VCaP (cell line): ENCODE results near the gene STOX2.

ENCODE experiments used
- H3K27ac ChIP-seq: fragments of 450-650 bp; 2 replicates; pipeline ENCODE4 v1.5.1; 2017
- CTCF ChIP-seq: fragments of 450-650 bp; conservative IDR thresholded peaks from 2 replicates; pipeline ENCODE4 v1.5.1; 2017; ENCODE audit warnings: mild to moderate bottlenecking, moderate library complexity

The STOX2 gene

DNA sequence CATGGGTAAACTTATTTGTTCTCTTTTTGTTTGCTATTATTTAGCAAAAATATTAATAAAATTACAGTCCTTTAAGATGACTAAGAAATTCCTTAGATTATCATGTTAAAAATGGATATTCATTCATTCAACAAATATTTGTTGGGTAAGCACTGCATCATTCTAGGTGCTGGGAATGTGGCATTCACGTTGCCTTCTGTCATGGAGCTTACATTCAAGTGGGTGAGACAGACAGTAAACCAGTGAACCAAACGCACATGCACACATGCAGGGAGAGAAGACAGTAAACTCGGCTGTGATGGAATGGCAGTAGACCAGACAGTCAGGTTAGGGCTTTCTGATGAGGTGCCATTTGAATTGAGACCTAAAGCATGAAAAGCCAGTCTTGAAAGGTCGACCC is 91.8 kb downstream of the STOX2 start:
- H3K27ac ChIP-seq, result no peak overlapping the region
- no peak for TF ChIP-seq CTCF

GRCh38 chr4:183999435-183999834 is 94.3 kb downstream of the STOX2 start:
- H3K27ac ChIP-seq, result no peak overlapping the region
- no peak for TF ChIP-seq CTCF

DNA sequence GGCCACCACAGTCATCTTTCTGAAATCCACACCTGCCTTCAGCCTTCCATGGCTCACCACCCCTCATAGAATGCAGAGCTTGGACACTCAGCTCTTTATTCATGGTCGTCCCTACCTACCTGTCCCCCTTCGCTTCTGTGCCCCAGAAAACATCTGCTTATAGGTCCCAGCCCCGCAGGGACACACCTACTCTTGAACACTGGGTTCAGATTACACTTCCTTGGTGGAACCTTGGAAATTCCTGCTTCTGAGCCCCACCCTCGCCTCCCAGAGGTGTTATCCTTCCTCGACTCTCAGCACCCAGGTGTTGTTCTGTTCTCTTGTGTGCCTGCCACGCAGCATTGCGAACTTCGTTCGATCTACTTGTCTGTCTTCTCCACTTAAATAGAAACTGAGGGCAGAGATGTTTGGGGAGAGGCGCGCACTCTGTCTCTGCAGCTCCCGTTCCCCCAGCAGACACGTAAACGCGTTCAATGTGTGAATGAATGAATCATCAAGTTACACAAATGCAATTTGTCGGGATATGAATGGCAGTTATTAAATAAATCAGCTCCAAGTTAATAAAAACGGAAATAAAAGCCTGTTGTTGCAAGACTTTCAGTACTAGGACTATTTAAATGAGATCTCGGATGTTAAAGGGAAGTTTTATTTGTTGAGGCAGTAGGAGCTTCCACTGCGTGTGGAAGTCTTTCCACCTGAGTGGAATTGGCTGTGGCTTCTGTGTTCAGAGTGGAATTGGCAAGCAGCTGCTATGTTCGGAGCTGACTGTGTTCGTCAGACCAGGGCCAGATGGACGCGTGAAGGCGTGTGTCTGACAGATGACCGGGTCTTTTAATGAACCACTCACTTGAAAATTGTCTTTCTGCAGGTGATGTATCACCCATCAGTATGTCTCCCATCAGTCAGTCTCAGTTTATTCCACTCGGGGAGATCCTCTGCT is 95.6 kb downstream of the STOX2 start:
- no peak overlapping the region for H3K27ac ChIP-seq
- TF ChIP-seq CTCF, result no peak

DNA sequence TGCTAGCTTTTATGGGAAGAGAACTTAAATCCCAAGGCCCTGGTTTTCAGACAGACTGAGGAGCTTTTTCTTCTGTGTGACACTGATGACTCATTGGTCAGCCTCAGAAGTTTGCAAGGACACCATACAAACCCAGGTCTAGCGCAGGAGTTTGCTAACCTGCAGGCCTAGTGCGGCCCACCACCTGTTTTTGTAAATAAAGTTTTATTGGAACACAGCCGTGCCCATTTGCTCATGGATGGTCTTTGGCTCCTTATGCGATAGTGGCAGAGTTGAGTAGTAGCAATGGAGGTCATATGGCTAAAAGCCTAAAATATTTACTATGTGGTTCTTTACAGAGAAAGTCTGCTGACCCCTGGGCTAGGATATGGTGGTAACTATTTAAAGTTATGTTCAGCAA is 98.3 kb downstream of the STOX2 start:
- no peak overlapping the region for H3K27ac ChIP-seq
- no peak for TF ChIP-seq CTCF

DNA sequence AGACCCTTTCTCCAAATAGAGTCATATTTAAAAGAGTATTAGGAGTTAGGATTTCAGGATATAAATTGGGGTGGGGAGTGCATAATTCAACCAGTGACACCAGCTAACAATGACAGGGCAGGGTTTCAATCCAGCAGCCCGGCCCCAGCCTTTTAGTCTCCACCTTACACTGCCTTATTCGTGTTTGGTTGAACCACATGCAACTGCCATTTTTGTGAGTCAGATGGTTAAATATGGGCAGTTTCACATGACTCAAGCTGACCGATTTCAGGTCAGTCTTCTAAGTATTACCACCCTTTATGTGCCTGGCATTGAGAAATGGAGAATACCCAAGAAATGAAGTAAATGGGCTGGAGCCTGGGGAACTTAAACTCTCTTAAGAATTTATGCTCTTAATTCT is 102.8 kb downstream of the STOX2 start:
- no peak overlapping the region for H3K27ac ChIP-seq
- no peak for TF ChIP-seq CTCF

DNA sequence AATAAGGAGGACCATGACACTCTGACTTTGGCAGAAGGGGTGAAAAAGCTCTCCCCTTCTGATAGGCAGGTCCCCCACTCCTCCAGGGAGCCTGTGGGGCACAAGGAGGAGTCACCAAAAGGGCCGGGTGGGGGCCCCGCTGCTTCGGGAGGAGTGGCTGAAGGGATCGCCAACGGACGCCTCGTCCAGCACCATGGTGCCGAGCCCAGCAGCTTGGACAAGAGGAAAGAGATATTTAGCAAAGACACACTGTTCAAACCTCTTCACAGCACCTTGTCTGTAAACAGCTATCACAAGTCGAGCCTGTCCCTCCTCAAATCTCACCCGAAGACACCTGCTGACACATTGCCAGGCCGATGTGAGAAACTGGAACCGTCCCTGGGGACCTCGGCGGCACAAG is 105.6 kb downstream of the STOX2 start:
- TF ChIP-seq CTCF, result no peak
- H3K27ac ChIP-seq, result peak overlapping the region; percentile 89; the same call in 1 of the 2 replicates

DNA sequence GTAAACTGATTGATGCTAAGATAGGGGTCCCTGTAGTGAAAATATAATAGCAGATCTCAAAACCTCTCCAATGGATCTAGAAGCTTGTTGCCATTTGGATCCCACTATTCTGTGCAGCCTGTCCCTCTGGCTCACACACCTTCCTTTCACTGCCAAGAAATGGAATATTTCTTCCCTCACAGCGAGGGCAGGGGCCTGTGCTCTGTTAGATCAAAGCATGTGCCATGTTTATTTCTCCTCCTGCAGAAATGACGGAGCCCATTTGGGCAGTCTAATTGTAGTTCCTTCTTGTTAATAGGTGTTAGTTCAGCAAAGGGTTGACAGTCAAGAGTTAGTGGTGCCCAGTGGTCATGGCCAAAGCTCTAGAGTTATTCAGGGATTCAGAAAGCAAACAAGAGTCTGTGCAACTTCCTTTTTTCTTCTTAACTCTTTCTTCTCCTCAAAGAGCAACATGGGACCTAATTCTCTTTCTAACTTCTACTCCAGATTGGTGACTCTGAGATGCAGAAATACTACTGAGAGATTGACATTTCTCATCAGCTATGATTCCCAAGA is 106.8 kb downstream of the STOX2 start:
- no peak for TF ChIP-seq CTCF
- peak overlapping the region; percentile 89 for H3K27ac ChIP-seq
